GM20431 (cell line): ENCODE data around the gene NSL1.

Source experiments
- in situ Hi-C: fragments of 300-500 bp; cut with MseI, MboI; formaldehyde crosslinking; loops from one replicate; pipeline ENCODE4 v1.15.0; 2020; ENCODE audit warnings: low sequenced_read_pairs; ENCODE audit not compliant: unreplicated experiment

The NSL1 gene

GRCh38 chr1:212689758-212690529 lies 101.6 kb downstream of the NSL1 start:
- in situ Hi-C loops, result no loop called here

GRCh38 chr1:212689196-212689725 lies 102.3 kb downstream of the NSL1 start:
- in situ Hi-C loops, result no loop called here

GRCh38 chr1:212688341-212689047 lies 103.1 kb downstream of the NSL1 start:
- in situ Hi-C loops, result no loop called here

GRCh38 chr1:212687811-212688210 lies 103.8 kb downstream of the NSL1 start:
- in situ Hi-C loops, result no loop called here

GRCh38 chr1:212686591-212686990 lies 105.0 kb downstream of the NSL1 start:
- in situ Hi-C loops, result no loop called here

GRCh38 chr1:212686069-212686468 lies 105.5 kb downstream of the NSL1 start:
- in situ Hi-C loops, result no loop called here

- in situ Hi-C loops, result no loop called here
Observed at GRCh38 chr1:212685429-212685828, 106.1 kb downstream of the NSL1 start.

- in situ Hi-C loops, result no loop called here
Observed at GRCh38 chr1:212684521-212685090, 107.0 kb downstream of the NSL1 start.

- in situ Hi-C loops, result no loop called here
Observed at GRCh38 chr1:212684076-212684475, 107.5 kb downstream of the NSL1 start.

GRCh38 chr1:212683357-212683722 lies 108.2 kb downstream of the NSL1 start:
- in situ Hi-C loops, result no loop called here

- in situ Hi-C loops, result no loop called here
Observed at GRCh38 chr1:212680680-212681389, 110.7 kb downstream of the NSL1 start.

- in situ Hi-C loops, result no loop called here
Observed at GRCh38 chr1:212678456-212679410, 112.8 kb downstream of the NSL1 start.

- in situ Hi-C loops, result no loop called here
Observed at GRCh38 chr1:212677573-212677972, 114.0 kb downstream of the NSL1 start.

GRCh38 chr1:212677136-212677535 lies 114.4 kb downstream of the NSL1 start:
- in situ Hi-C loops, result no loop called here
